ENCODE results near the gene LRP2. TPM values are rescaled to one million over a fixed set of nuclear protein-coding genes. Genes with fewer than 3 reads are reported as not detected.
A peak's percentile ranks its signal among the peaks of the same experiment; 100 is the strongest.

Gene LRP2
- total and polyA plus RNA-seq, 2 experiments from 2014 or later: 0.68 to 2.7 TPM

GRCh38 chr2:169164311-169164710 lies 198.0 kb downstream of the LRP2 start:
- Mint-ChIP-seq H3K4me1 (no peaks in the 10 kb centered on the region), H3K27ac (no peak overlapping the region), H3K27me3 (ENCODE audit: insufficient read depth, low read depth, poor library complexity) (no peaks in the 10 kb centered on the region), H3K9me3 (no peaks in the 10 kb centered on the region), H3K36me3 (ENCODE audit: low read depth) (no peaks in the 10 kb centered on the region), H3K4me3 (no peak overlapping the region)
- Histone ChIP-seq H3K27me3 (ENCODE audit: insufficient read depth) (no peaks in the 10 kb centered on the region), H2AFZ (peak overlapping the region; percentile 28; the same call in 1 of the 2 replicates), H3K79me2 (replicated peaks; ENCODE audit: insufficient read depth) (no peaks in the 10 kb centered on the region), H3K36me3 (ENCODE audit: insufficient read depth) (no peaks in the 10 kb centered on the region), H3K9me2 (ENCODE audit: insufficient read depth) (peaks cover 12% of the 10 kb centered on the region; the same call in 1 of the 2 replicates), H3F3A (replicated peaks; ENCODE audit: low read depth) (no peaks in the 10 kb centered on the region), H3K4me1 (ENCODE audit: insufficient read depth) (no peaks in the 10 kb centered on the region), H3K4me2 (no peak overlapping the region), H3K27ac (ENCODE audit: low read depth) (no peak overlapping the region), H4K20me1 (replicated peaks; ENCODE audit: insufficient read depth) (no peaks in the 10 kb centered on the region), H3K4me3 (no peak overlapping the region)
- ATAC-seq: no peak
- no peak for DNase-seq (ENCODE audit: low spot score)
- TF ChIP-seq JUNB (IDR thresholded peaks at IDR 0.05; ENCODE audit: unreplicated experiment) (no peak), NANOG (IDR thresholded peaks at IDR 0.05; ENCODE audit: borderline replicate concordance) (no peak), POLR2AphosphoS5 (IDR thresholded peaks at IDR 0.05; ENCODE audit: low read depth) (no peak), CTCF (conservative IDR thresholded peaks at IDR 0.05; ENCODE audit: low read depth in 2 of 2) (no peak), EZH2phosphoT487 (IDR thresholded peaks at IDR 0.05; ENCODE audit: unreplicated experiment) (no peak), ETS1 (IDR thresholded peaks at IDR 0.05) (no peak), CREB1 (CRISPR knock-in tag; IDR thresholded peaks at IDR 0.05; ENCODE audit: low read depth) (no peak), REST (IDR thresholded peaks at IDR 0.05; ENCODE audit: unreplicated experiment) (no peak), ZNF462 (CRISPR knock-in tag; IDR thresholded peaks at IDR 0.05) (no peak), EZH2 (IDR thresholded peaks at IDR 0.05; ENCODE audit: low read depth, unreplicated experiment) (no peak), ZNF331 (CRISPR knock-in tag; IDR thresholded peaks at IDR 0.05; ENCODE audit: low read depth) (no peak), ZNF114 (CRISPR knock-in tag; IDR thresholded peaks at IDR 0.05) (no peak), STAT1 (IDR thresholded peaks at IDR 0.05; ENCODE audit: unreplicated experiment) (no peak)

All from GM23338 (cell line).